NK-92 treated with Interleukin-12 subunit alpha and Interleukin-12 subunit beta, amount 100 ng/mL, for 24 hours (cell line): ENCODE results near the gene COL27A1.

Source experiments
- DNase-seq: peaks from one replicate; lab custom pipeline; 2025; lab: John Stamatoyannopoulos, UW

The COL27A1 gene

DNA sequence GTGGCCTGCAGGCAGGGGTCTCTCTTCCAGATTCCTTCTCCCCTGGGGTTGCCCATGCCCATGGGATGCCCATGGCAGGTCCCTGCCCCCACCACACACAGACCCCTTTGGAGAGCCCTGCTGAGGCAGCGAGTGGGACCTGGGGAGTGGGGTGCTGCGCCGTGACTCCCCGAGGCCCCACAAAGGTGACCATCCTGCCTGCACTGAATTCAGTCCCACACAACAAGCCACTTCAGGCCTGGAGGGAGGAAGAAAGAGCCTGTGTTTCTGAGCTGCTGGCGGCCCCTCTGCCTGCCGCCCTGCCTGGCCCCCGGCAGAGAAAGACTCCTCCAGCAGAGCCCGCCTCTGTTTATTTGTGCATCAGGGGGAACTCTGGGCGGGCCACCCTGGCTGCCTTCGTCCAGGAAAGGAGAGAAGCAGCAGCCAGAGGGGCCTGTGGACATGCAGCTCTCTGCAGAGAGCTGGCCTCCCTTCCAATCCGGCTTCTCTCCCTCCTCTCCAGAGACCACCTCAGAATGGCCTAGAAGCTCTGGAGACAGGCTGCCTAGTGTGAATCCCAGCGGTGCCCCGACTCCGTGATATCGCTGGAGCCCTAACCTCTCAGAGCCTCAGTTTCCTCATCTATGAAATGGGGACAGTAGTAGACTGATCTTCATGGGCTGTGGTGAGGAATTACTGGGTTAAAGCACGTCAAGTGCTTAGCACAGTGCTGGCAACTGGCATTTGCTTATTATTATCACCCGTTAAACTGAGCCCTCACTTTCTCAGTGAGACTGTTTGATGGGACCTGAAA is 72.9 kb downstream of the COL27A1 start:
- DNase-seq = no peak

DNA sequence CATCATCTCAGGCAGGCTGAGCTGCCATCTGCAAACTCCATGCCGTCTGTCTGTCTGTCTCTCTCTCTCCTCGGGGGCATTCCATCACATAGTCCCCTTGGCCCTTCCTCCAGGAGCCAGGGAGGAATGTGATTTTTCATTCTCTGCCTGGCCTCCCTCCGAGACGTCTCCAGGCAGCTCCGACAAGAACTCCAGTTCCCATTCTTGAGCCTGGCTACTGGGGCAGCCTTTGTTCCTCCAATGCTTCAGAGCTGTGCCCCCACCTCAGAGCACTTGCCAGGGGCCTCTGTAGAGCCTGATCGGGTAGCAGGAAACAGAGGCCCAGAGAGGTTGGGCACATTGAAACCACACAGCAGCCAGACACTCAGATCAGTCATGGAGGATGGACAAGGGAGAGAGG is 74.0 kb downstream of the COL27A1 start:
- no peak for DNase-seq

DNA sequence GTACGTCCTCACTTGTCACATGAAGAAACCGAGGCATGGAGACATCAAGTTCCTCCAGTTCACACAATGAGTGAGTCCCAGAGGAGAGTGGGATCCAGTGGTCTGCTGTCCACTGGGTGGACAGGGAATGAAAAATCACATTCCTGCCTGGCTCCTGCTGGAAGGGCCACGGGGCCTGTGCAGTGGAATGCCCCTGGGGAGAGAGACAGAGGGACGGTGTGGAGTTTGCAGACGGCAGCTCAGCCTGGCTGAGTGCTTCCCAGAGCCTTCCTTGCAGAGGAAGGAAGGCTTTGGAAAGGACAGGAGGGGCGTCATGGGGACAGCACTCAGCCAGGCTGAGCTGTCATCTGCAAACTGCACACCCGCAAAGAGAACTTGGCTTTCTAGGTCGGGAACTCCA is 74.7 kb downstream of the COL27A1 start:
- no peak for DNase-seq

DNA sequence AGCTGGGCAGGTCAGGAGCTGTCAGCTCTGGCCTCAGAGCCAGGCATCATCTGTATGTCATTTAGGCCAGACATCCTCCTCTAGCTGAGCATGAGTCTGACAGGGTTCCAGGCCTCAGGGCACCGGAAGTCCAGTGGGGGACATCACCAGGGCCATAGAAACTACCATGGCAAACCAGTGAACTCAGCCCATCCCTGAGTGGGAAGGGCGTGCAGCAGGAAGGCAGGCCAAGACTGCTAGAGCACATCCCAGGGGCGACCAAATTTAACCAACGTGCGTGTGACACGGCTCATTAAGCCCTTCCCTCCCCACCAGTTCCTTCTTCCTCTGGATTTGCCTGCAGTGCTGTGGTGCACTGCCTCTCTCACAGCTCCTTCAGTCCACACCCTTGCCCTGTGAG is 75.9 kb downstream of the COL27A1 start:
- no peak for DNase-seq

DNA sequence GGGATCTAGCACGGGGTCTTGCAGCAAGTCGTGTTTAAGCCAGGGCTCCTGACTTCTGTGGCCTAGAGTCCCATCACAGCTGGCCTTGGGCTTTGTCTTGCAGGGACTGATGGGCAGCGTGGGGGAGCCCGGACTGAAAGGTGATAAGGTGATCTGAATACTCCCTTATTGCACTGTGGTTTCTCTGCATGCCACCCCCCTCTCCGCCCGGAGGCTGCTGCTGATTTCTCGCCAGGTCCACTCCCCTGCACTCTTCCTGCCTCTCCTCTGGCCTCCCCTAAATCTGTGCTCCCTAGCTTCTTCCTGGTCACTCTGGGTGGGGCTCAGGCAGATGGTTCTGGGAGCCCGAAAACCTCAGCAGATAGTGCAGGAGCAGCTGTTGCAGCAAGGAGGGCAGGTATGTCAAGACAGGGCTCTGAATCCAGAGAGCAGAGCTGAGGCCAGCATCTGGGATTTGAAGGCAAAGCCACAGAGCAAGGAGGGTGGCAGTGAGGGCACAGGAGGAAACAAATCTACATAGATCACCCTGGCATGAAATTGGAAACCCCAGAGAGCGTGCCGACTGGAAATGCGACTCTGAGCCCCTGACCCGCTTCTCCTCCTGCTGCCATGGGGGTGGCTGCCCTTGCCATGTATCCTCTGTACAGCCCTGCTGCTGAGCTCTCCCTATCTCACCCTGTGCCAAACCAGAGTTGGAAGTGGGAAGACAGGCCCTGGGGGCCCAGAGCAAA is 76.5 kb downstream of the COL27A1 start:
- no peak for DNase-seq

DNA sequence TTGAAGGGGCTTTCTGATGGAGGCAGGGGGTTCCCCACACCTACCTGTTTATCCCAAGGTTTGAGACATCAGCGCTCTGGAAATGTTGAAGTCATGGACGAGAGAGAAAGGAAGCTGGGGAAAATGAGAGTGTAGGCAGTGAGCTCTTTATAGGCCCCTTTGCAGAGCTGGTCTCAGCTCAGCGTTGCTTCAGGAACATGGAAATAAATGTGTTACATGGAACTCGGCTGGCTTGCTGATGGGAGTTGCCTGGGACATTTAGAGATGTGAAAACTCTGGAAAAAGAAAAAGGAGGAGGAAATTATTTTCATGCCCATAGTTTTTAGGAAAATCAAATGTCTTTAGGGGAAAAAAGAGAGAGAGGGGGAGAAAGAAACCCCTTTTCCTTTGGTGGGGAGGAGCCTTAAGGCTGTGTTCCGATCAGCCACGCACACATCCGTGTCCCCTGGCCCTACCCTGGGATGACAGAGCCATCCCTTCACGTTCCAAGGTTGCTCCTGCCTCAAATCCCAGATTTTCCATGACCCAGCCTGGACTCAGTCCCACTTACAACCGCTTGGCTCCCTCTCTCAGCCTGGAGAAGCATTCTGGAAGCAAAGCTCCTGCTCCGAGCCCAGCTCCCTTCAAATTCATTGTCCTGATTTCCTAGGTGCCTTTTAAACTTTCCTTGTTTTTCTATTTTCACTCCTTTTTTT is 78.3 kb downstream of the COL27A1 start:
- DNase-seq = no peak

DNA sequence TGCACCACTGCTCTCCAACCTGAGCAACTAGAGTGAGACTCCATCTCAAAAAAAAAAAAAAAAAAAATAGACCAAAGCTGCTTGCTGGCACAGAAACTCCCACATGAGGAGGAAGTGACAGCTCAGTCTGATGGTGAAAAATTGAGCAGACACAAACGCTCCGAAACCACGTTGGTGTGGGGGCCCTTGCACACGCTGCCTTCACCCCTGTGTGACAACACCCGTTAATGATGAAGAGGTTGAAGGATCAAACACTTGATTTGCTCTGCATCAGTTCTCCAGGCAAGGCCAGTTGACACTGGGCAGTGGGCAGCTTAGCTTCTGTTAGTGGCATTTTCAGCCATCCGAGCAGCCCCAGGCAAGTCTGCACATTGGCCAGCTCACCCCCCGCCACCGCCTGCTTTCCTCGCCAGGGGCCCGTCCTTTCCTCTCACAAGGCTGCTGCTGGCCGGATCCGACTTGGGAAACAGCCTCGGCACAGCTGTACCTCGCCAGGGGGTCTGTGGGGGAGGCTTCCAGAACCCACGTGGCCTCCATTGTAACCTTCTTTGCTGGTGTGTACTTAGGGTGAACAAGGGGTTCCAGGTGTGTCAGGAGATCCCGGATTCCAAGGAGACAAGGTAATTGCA is 79.8 kb downstream of the COL27A1 start:
- no peak for DNase-seq

DNA sequence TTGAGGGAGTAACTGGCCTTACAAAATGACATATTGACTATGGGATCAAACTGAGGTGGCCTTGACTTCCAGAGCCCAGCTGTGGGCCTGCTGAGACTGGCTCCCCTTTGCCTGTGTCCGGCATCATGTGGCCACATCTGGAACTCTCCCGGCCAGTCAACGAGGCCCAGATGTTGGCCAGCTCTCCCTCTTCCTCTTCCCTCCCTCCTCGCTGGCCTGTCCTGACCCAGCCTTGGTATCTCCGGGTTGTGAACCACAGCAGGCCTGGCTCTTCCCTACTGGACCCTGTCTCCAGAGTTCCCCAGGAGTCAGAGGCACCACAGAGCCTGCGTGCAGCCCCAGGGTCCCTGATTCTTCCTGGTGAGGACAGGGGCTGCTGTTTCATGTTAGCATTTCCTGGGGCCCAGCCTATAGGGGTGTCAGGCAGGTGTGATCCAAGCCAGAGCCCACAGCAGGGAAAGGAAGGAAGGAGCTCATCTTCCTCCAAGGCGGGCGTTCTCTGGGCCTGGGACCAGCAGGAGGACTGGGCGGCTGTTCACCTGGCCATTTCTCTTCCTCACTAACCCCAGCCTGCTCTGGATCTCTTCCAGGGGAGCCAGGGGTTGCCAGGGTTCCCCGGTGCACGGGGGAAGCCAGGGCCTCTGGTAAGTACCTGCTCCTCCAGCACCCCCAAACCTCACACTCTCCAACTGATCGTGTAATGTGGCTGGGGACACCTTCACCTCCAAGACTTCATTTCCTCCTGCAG is 81.2 kb downstream of the COL27A1 start:
- no peak for DNase-seq

DNA sequence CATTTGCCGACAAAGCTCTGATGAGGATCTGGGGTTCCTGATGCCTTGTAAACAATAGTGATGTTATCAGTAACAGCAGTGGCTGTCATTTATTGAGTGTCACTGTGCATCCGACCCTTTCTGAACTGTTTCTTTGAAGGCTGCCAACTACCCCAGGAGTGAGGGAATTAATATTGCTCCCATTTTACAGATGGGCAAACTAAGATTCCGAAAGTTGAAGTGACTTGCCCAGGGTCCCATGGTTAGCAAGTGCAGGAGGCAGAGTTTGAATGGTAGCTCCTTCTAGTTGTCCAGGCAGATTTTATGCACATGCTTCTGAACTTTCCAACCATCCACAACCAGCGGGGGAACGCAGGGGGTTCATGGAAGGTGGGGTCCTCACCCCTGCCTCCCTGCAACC is 81.9 kb downstream of the COL27A1 start:
- no peak for DNase-seq

DNA sequence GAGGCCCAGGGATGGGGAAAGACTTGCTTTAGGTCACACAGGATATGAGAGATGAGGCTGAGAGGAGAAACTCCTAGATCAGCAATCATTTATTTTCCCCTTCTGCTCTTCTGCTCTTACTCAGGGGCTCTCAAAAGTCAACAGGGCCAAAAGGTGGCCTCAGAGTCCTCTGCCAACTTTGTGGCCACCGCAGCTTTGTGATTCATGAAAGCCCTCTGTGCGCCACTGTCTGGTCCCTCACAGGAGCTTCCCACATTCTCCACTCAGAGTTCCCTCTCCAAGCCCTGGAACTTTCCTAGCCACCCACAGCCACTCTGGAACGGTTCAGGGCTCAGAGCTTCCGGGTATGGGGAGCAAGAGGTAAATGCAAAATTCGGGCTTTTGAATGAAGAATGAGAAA is 82.4 kb downstream of the COL27A1 start:
- no peak for DNase-seq

DNA sequence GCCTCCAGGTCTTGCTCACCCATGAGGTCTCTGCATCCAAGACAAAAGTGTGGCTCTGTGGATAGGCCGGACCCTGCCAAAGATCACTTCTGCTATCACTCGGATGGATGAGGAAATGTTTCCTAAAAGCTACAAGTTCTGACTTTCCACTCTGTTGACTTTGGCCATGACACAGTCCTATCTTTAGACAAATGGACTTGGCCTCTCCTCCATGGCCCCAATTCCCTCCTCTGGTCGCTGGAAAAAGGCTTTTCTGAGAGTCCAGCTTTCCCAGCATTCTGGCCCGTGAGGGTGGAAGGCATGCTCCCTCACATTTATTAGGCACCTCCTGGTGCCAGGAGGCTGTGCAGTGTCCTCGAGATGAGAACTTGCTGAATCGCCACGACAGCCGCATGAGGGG is 83.1 kb downstream of the COL27A1 start:
- DNase-seq = no peak

DNA sequence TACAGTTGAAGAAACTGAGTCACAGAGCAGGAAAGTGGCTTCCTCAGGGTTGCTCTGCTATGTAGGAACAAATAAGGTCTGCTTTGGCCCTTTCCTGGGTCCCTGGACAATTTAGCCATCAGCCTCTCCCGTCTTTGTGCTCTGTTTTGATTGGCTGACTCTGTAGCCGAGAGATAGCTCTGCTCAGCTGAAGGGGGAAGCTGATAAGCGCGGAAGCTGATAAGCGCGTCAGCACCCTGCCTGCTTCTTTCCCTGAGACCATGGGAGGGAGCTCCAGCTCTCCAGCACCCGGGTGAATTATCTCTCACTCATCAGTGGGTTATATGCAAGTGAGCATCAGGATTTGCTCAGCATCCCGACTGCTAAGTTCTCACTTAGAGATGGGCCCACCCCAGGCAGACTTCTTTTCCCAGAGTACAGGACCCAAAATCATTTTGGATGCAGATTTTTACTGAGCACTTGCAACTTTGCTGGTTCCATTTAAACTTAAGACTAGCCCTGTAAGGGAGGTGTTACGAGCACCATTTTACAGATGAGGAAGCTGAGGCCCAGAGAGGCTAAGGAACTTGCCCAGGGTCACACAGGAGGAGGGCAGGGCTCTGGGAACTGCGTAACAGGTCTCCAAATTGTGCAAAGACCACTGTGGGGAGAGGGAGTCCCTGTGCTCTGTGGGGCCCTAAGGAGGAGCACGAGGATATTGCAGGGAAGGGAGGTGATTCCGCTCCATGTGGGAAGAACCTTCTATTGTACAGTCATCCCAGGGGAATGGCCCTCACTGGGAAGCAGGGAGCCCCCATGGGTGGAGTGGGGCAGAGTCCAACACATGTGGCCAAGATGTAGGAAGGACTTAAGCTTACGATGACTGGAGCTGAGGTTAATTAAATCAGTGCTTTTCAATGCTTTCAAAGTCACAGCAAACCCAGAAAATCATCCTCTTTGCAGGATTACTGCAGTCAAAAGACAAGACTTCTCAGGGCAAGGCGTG is 83.8 kb downstream of the COL27A1 start:
- DNase-seq = no peak

DNA sequence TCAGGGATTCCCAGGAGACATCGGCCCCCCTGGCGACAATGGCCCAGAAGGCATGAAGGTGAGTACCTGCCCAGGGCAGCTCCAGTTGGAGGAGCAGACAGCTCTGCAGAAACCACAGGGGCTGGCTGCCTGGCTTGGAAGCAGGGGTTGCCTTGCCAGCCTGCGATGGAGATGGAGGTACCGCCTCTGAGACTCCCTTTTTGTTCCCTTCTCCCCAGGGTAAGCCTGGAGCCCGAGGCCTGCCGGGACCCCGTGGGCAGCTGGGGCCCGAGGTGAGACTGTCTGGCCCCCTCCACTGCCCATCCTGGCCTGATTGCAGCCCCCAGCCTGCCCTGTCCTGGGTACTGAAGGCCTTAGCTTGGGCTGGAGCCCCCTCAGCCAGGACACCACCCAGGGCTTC is 84.9 kb downstream of the COL27A1 start:
- no peak for DNase-seq

DNA sequence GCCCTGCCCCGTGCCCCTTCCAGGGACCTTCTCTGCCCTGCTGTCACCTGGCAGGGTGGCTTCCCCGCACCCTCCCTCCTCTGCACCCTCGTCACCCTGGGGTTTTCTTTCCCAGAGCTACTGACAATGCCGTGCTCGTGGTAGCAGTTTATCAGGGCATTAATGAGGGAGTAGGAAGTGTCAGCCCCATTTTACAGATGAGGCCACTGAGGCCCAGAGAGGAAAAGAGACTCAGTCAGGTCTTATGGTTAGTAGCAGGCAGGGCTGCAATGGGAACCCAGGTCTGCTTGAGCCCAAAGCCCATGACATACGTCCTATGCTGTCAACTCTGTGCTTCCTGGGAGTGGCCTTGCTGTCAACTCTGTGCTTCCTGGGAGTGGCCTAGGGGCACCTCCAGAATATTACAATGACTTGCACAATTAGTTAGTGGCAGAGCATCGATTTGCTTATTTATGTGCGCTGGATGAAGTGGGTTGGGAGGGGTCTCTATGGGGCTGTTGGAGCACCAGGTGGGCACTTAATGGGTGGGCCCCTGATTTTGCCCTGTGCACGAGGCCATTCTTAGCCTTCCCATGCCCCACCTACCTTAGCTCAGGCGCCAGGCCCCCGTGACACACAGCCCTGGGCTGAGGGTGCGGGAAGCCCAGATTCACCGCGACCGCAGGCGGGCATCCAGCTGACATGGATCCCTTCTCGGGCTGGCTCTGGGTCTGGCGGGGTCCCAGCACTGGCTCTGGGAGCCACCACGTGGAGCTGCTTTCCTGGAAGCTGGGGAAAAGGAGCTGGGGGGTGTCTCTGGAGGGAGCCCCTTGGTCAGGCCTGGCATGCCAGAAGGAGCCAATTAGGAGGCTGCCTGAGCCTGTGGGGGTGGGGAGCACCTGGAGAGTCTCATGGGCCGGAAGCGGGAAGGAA is 85.6 kb downstream of the COL27A1 start:
- DNase-seq = no peak

DNA sequence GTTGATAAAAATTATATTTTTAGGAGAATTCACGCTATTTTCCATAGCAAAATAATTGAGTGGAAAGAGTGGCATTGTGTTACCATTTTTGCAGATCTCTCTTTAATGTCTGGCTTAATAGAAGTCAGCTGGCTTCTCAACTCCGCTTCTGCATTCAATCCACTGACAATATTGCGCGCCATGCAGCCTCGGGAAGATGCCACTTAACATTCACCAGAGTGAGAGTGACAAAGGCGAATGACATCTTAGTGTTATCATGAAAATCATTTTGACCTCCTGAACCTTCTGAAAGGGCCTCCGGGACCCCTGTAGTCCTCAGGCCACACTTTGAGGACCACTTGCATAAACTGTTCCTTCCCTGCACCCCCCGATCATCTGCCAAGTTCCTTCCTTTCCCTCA is 87.5 kb downstream of the COL27A1 start:
- no peak for DNase-seq

DNA sequence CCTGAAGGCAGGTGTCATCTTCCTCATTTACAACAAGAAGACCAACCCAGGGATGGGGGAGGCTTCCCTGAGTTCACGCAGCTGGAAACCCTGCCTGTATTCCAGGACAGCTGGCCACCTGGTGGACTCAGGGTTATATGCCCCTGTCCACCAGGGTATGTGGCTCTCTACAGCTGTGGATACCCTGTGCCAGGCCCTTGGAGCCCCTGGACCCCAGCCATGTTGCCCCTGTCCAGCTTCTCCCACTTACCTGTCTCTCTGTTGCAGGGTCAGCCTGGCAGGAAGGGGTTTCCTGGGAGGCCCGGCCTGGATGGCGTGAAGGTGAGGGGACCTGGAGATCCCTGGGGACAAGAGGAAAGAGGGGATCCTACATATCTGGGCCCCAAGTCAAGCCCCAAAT is 87.9 kb downstream of the COL27A1 start:
- no peak for DNase-seq

DNA sequence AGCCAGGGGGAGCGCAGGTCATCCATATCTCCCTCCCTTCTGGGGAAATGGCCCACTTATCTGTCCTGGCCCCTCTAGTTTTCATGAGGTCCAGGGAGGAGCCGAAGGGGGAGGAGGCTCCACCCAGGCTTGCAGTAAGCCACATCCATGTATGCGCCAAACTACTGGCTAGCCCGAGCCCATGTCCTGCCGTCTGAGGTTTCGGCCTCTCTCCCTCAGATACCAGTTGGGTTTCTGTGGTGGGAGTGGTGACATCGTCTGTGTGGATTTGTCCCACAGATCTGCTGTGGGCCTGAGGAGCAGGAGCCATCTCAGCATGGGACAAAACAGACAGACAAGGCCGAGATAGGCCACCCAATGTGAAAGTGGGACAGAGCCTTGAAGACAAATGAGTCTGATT is 89.2 kb downstream of the COL27A1 start:
- no peak for DNase-seq

DNA sequence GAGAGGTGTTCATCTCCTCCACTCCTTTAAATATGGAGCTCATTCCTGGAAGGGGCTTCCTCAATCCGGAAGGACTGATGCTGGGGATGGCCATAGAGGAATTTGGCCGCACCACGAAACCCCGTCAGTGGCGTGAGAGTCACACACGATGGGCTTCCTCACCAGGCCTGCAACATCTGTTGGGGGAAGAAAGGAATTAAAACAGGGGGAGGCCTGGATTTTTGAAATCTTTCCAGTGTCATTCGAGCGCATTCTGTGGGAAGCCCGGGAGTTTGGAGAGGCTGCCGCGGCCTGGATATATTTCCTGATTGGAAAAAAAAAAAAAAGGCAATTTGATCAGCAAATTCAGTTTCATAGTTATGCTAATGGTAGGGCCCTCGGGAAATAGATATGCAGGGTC is 91.2 kb downstream of the COL27A1 start:
- no peak for DNase-seq

DNA sequence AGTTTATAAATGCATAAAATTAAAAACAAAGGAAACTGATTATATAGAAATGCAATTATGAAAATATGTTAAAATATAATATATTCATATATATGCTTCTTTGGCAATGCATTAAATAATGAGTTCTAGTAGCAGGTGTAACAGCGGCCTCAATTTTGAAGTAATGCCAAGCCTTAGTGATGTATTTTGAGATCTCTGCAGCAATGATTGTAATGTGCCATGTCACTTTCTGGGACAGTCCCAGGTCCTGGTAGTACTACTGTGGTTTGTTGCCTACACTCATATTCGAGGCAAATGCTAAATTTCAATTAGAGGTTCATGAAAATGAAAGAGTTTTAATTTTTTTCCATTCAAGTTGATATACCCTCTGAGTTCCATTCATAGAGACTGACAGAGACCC is 91.7 kb downstream of the COL27A1 start:
- DNase-seq = no peak

DNA sequence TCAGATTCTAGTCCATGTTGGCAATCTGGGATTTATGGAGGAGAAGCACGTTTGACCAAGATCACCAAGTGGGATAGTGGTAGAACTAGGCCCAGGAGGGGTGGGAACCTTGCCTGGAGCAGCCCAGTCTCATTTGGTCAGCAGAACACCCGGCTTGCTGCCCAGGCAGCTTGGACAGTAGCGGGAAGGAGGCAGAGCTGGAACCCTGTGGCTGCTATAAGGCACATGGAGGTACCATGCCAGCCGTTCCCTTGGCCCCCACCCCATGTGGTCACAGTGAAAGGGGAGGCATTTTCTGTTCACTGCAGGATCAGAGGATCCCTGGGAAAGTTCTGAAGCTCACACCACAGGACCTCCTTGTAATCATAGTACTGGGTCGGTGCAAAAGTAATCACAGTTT is 92.2 kb downstream of the COL27A1 start:
- no peak for DNase-seq
